ENCODE data around the gene YJEFN3.

The YJEFN3 gene

GRCh38 chr19:19554074-19555023, 25.6 kb downstream of the YJEFN3 start:
- DNase-seq (ENCODE audit: low spot score): peak; percentile 55

GRCh38 chr19:19558055-19558454, 29.3 kb downstream of the YJEFN3 start:
- no peak for DNase-seq (ENCODE audit: low spot score)

- no peak for DNase-seq (ENCODE audit: low spot score)
Observed at GRCh38 chr19:19558636-19559035, 29.9 kb downstream of the YJEFN3 start.

GRCh38 chr19:19559931-19560330, 31.2 kb downstream of the YJEFN3 start:
- no peak for DNase-seq (ENCODE audit: low spot score)

GRCh38 chr19:19561946-19562664, 33.4 kb downstream of the YJEFN3 start:
- no peak for DNase-seq (ENCODE audit: low spot score)

- peak; percentile 40 for DNase-seq (ENCODE audit: low spot score)
Observed at GRCh38 chr19:19562665-19563347, 34.1 kb downstream of the YJEFN3 start.

GRCh38 chr19:19563348-19563848, 34.7 kb downstream of the YJEFN3 start:
- DNase-seq (ENCODE audit: low spot score): no peak

- no peak for DNase-seq (ENCODE audit: low spot score)
Observed at GRCh38 chr19:19566306-19566705, 37.6 kb downstream of the YJEFN3 start.

- DNase-seq (ENCODE audit: low spot score): no peak
Observed at GRCh38 chr19:19567391-19567790, 38.7 kb downstream of the YJEFN3 start.

- no peak for DNase-seq (ENCODE audit: low spot score)
Observed at GRCh38 chr19:19568802-19569756, 40.4 kb downstream of the YJEFN3 start.

- no peak for DNase-seq (ENCODE audit: low spot score)
Observed at GRCh38 chr19:19570571-19570970, 41.9 kb downstream of the YJEFN3 start.

- DNase-seq (ENCODE audit: low spot score): no peak
Observed at GRCh38 chr19:19571071-19571786, 42.5 kb downstream of the YJEFN3 start.

GRCh38 chr19:19575411-19575810, 46.7 kb downstream of the YJEFN3 start:
- no peak for DNase-seq (ENCODE audit: low spot score)

GRCh38 chr19:19578252-19578651, 49.5 kb downstream of the YJEFN3 start:
- DNase-seq (ENCODE audit: low spot score): no peak

- DNase-seq (ENCODE audit: low spot score): no peak
Observed at GRCh38 chr19:19579533-19580361, 51.0 kb downstream of the YJEFN3 start.

GRCh38 chr19:19580418-19580817, 51.7 kb downstream of the YJEFN3 start:
- DNase-seq (ENCODE audit: low spot score): no peak

GRCh38 chr19:19581391-19581790, 52.7 kb downstream of the YJEFN3 start:
- no peak for DNase-seq (ENCODE audit: low spot score)

GRCh38 chr19:19582471-19582870, 53.8 kb downstream of the YJEFN3 start:
- DNase-seq (ENCODE audit: low spot score): no peak

GRCh38 chr19:19584356-19584755, 55.6 kb downstream of the YJEFN3 start:
- no peak for DNase-seq (ENCODE audit: low spot score)

Data from CD4-positive, alpha-beta T cell treated with Interleukin-15 for 4 hours (primary cell).